GM12878 (cell line): ENCODE results near the gene RNF150. TPM values are rescaled to one million over a fixed set of nuclear protein-coding genes. Genes with fewer than 3 reads are reported as not detected.

Experiments used
- ATAC-seq: fragments of 200-7000 bp; cut with Tn5 transposase; 3 replicates; pipeline ENCODE4 v1.9.1; 2020; ENCODE audit warnings: mild to moderate bottlenecking, moderate library complexity
- BruUV-seq: library from RNA; stranded (reverse); fragments of 400-500 nt; replicated peaks from 2 replicates; lab custom pipeline; 2021; lab: Mats Ljungman, UMichigan
- CTCF ChIA-PET: fragments of 300-600 bp; sonication (Branson Sonifier 250); formaldehyde crosslinking; extraction: SDS; loops from one replicate; lab custom pipeline; 2021; ENCODE audit warnings: inconsistent platforms; lab: Yijun Ruan, JAX
- POLR2A ChIA-PET: fragments of 350-600 bp; formaldehyde crosslinking; extraction: SDS; loops from one replicate; lab custom pipeline; 2021; ENCODE audit warnings: inconsistent platforms; lab: Charles Lee
- RAD21 ChIA-PET: fragments of 300-600 bp; sonication (Branson Sonifier 250); formaldehyde crosslinking; loops from one replicate; lab custom pipeline; 2023; ENCODE audit warnings: antibody characterized with exemption; ENCODE audit not compliant: unreplicated experiment; lab: Charles Lee
- SMC1A ChIA-PET: fragments of 300-600 bp; sonication (Branson Sonifier 250); formaldehyde crosslinking; loops from one replicate; lab custom pipeline; 2023; ENCODE audit not compliant: unreplicated experiment, uncharacterized antibody; lab: Charles Lee
- DNase-seq: peaks from one replicate; pipeline ENCODE4 v3.0.0-alpha.2; 2011; ENCODE audit warnings: low read depth, low spot score
- FAIRE-seq: peaks from 3 replicates; lab custom pipeline; 2011; peaks lifted over from hg19 to GRCh38; lab: Jason Lieb, UNC
- H2AFZ ChIP-seq: 2 replicates; pipeline ENCODE4 v1.6.0; 2011; ENCODE audit warnings: low read depth, low read length, control low read depth; ENCODE audit not compliant: control insufficient read depth
- H3K27ac ChIP-seq: 2 replicates; pipeline ENCODE4 v1.5.1; 2011; ENCODE audit warnings: control low read depth; ENCODE audit not compliant: control insufficient read depth, insufficient read depth
- H3K27me3 ChIP-seq, 2 experiments: replicated peaks in 1 of 2; 2 replicates each; pipeline versions ENCODE4 v1.6.0 to v1.6.1; 2011; ENCODE audit warnings: low read length in 1 of 2; ENCODE audit not compliant: control insufficient read depth in 2 of 2, insufficient read depth in 2 of 2
- H3K36me3 ChIP-seq, 2 experiments: 2 replicates each; pipeline ENCODE4 v1.5.1; 2011; ENCODE audit warnings: low read length in 1 of 2; ENCODE audit not compliant: control insufficient read depth in 2 of 2, insufficient read depth in 2 of 2
- H3K4me1 ChIP-seq: 2 replicates; pipeline ENCODE4 v1.6.1; 2011; ENCODE audit warnings: mild to moderate bottlenecking, low read length, moderate library complexity, mixed read lengths; ENCODE audit not compliant: control insufficient read depth, insufficient read depth
- H3K4me2 ChIP-seq: 2 replicates; pipeline ENCODE4 v1.6.0; 2011; ENCODE audit warnings: control low read depth; ENCODE audit not compliant: control insufficient read depth, insufficient read depth
- H3K4me3 ChIP-seq: fragments of 200-600 bp; sonication (generic); 2 replicates; pipeline ENCODE4 v1.5.1; 2016
- H3K79me2 ChIP-seq: 2 replicates; pipeline ENCODE4 v1.6.0; 2011; ENCODE audit warnings: low read length; ENCODE audit not compliant: control insufficient read depth, insufficient read depth
- H3K9ac ChIP-seq: 2 replicates; pipeline ENCODE4 v1.8.0; 2011; ENCODE audit warnings: low read length, control low read depth, mixed read lengths; ENCODE audit not compliant: control insufficient read depth, insufficient read depth
- H3K9me3 ChIP-seq: replicated peaks from 3 replicates; pipeline ENCODE4 v1.5.1; 2011; ENCODE audit warnings: mild to moderate bottlenecking, low read length; ENCODE audit not compliant: control insufficient read depth, insufficient read depth
- H4K20me1 ChIP-seq: 2 replicates; pipeline ENCODE4 v1.6.0; 2011; ENCODE audit not compliant: control insufficient read depth, insufficient read depth
- ATF3 ChIP-seq: IDR thresholded peaks from 2 replicates; pipeline ENCODE4 v1.6.1; 2011; ENCODE audit warnings: low read depth, mild to moderate bottlenecking, low read length, moderate library complexity, borderline replicate concordance; ENCODE audit errors: extremely low read depth
- E2F8 ChIP-seq: fragments of 450-650 bp; IDR thresholded peaks from 2 replicates; pipeline ENCODE4 v1.6.1; 2018; ENCODE audit warnings: mild to moderate bottlenecking, low read depth, moderate library complexity; ENCODE audit not compliant: partially characterized antibody
- LARP7 ChIP-seq: fragments of 450-650 bp; IDR thresholded peaks from 2 replicates; pipeline ENCODE4 v1.6.1; 2017; ENCODE audit warnings: mild to moderate bottlenecking
- MTA2 ChIP-seq: fragments of 450-650 bp; IDR thresholded peaks from 2 replicates; pipeline ENCODE4 v1.6.1; 2016; ENCODE audit warnings: low read depth, mild to moderate bottlenecking, moderate library complexity
- NR2C1 ChIP-seq: fragments of 450-650 bp; IDR thresholded peaks from 2 replicates; pipeline ENCODE4 v1.6.1; 2017; ENCODE audit warnings: antibody characterized with exemption, mild to moderate bottlenecking, moderate library complexity
- RCOR1 ChIP-seq: conservative IDR thresholded peaks from 2 replicates; pipeline ENCODE4 v1.6.1; 2012; ENCODE audit warnings: low read depth, low read length, improper control_type of control experiment
- RELA ChIP-seq: fragments of 450-650 bp; IDR thresholded peaks from 2 replicates; pipeline ENCODE4 v1.8.0; 2014; ENCODE audit warnings: borderline replicate concordance; ENCODE audit not compliant: partially characterized antibody
- RFX5 ChIP-seq: IDR thresholded peaks from 2 replicates; pipeline ENCODE4 v1.6.1; 2011; ENCODE audit warnings: low read depth, low read length, improper control_type of control experiment
- SMAD1 ChIP-seq: fragments of 450-650 bp; IDR thresholded peaks from 2 replicates; pipeline ENCODE4 v1.6.1; 2018; ENCODE audit warnings: mild to moderate bottlenecking, low read depth; ENCODE audit not compliant: partially characterized antibody
- SP1 ChIP-seq: IDR thresholded peaks from one replicate; pipeline ENCODE4 v1.6.1; 2011; ENCODE audit warnings: low read depth, low read length
- STAT1 ChIP-seq: fragments of 450-650 bp; conservative IDR thresholded peaks from 2 replicates; pipeline ENCODE4 v1.6.1; 2014; ENCODE audit warnings: antibody characterized with exemption, mild to moderate bottlenecking
- TCF3 ChIP-seq: IDR thresholded peaks from 2 replicates; pipeline ENCODE4 v1.6.1; 2012; ENCODE audit warnings: low read depth, mild to moderate bottlenecking, low read length, borderline replicate concordance; ENCODE audit not compliant: insufficient read depth
- WGBS: methylation state at CpG from one replicate; pipeline ENCODE4 v1.1.6; 2016; ENCODE audit warnings: low lambda C conversion rate; ENCODE audit not compliant: insufficient replicate concordance, insufficient coverage; ENCODE audit errors: missing lambda C conversion rate; 5-methylcytosine and 5-hydroxymethylcytosine counted together
- in situ Hi-C: fragments of 300-500 bp; cut with MboI; formaldehyde crosslinking; loops from 9 replicates; pipeline ENCODE4 v1.14.3; 2018; ENCODE audit warnings: mixed read lengths
- intact Hi-C: fragments of 100-400 bp; cut with micrococcal nuclease; formaldehyde crosslinking; loops from one replicate; pipeline ENCODE4 v1.14.2; 2022; ENCODE audit not compliant: unreplicated experiment
- polyA plus RNA-seq, 11 experiments: library from polyadenylated mRNA; depleted of rRNA in 4 of 11; unstranded in 6 of 11; stranded (reverse) in 5 of 11; fragments of >200 nt; fragmentation: Nextera tagmentation in 4 of 11; fragmentation: Illumina TruSeq in 1 of 11; extraction: Ambion mirVana in 4 of 11; extraction: Trizol in 1 of 11; gene quantifications; 1 replicate in 1 of 11; 2 replicates in 10 of 11; pipeline versions ENCODE4 v1.2.1 to v1.2.3, GENCODE V29; 2011 to 2016; ENCODE audit warnings: inconsistent platforms in 2 of 11, missing spikeins in 2 of 11, low read depth in 1 of 11
- total RNA-seq, 4 experiments: library from RNA; depleted of rRNA in 3 of 4; stranded (reverse); fragments of >200 nt in 3 of 4; fragmentation: Illumina TruSeq in 1 of 4; extraction: Trizol in 1 of 4; gene quantifications; 2 replicates each; pipeline versions ENCODE4 v1.2.1 to v1.2.3, GENCODE V29; 2013 to 2021

RNF150 gene
- total and polyA plus RNA-seq, 10 of the 15 experiments (the other 5 are each of a cell fraction or from before 2014, with no cell fraction given) = 0.01 to 2.3 (median 0.04) TPM; not detected in 6

- no peaks in the 10 kb centered on the region for H3K4me1 ChIP-seq
- no peak overlapping the region for H2AFZ ChIP-seq
- no peak overlapping the region for H3K4me2 ChIP-seq
- H3K9ac ChIP-seq = no peak overlapping the region
- no peaks in the 10 kb centered on the region for H3K36me3 ChIP-seq
- H3K27ac ChIP-seq = no peak overlapping the region
- RAD21 ChIA-PET = no interaction called here
- H3K9me3 ChIP-seq = no peaks in the 10 kb centered on the region; the same call in 2 of the 3 replicates
- no peak for DNase-seq
- H3K4me3 ChIP-seq = no peak overlapping the region
- TF ChIP-seq E2F8 = no peak
- H4K20me1 ChIP-seq = no peaks in the 10 kb centered on the region
- SMC1A ChIA-PET = no interaction called here
- H3K27me3 ChIP-seq = no peaks in the 10 kb centered on the region
- POLR2A ChIA-PET = no interaction called here
- intact Hi-C loops = no loop called here
- CTCF ChIA-PET = no interaction called here
- ATAC-seq = no peak
- no TSS peak for BruUV-seq
- FAIRE-seq = no peak
- no peaks in the 10 kb centered on the region for H3K79me2 ChIP-seq
- in situ Hi-C loops = no loop called here
Measured at GRCh38 chr4:140877781-140878180, 255.5 kb downstream of the RNF150 start.

GRCh38 chr4:140876615-140877364, 256.5 kb downstream of the RNF150 start:
- in situ Hi-C loops = no loop called here
- no peak for ATAC-seq
- Histone ChIP-seq H3K27ac (no peak overlapping the region), H3K9me3 (no peaks in the 10 kb centered on the region; the same call in 2 of the 3 replicates), H3K4me2 (no peak overlapping the region), H3K36me3 (no peaks in the 10 kb centered on the region), H3K4me3 (no peak overlapping the region), H2AFZ (no peak overlapping the region), H3K4me1 (no peaks in the 10 kb centered on the region), H3K27me3 (peaks cover 0 to 3% of the 10 kb centered on the region in 2 experiments; a peak in 1 of 4 replicates), H4K20me1 (no peaks in the 10 kb centered on the region), H3K9ac (no peak overlapping the region), H3K79me2 (no peaks in the 10 kb centered on the region)
- RAD21 ChIA-PET = no interaction called here
- SMC1A ChIA-PET = interaction anchor here (0.7 to 1.4 kb wide), 2 partner anchors 10 to 337 kb away, joined by 3 read pairs; no protein-coding TSS in a partner anchor
- no peak for DNase-seq
- POLR2A ChIA-PET = no interaction called here
- no peak for FAIRE-seq
- no TSS peak for BruUV-seq
- intact Hi-C loops = no loop called here
- 38% methylated on average over 3 of the region's 3 CpGs for WGBS
- CTCF ChIA-PET = no interaction called here
- TF ChIP-seq SP1 = no peak
- no peak for TF ChIP-seq ATF3
- no peak for TF ChIP-seq STAT1
- no peak for TF ChIP-seq MTA2
- TF ChIP-seq RCOR1 = no peak
- TF ChIP-seq NR2C1 = no peak
- TF ChIP-seq LARP7 = no peak
- TF ChIP-seq SMAD1 = no peak
- TF ChIP-seq RFX5 = no peak
- no peak for TF ChIP-seq RELA
- TF ChIP-seq TCF3 = no peak
